NCI-H1417 (cell line): ENCODE measurements around the gene PCDH9.
A peak's percentile ranks its signal among the peaks of the same experiment; 100 is the strongest.

Experiments used
- DNase-seq, 3 experiments: peaks; one replicate each; lab custom pipeline; 2025; lab: John Stamatoyannopoulos, UW

PCDH9 gene

DNA sequence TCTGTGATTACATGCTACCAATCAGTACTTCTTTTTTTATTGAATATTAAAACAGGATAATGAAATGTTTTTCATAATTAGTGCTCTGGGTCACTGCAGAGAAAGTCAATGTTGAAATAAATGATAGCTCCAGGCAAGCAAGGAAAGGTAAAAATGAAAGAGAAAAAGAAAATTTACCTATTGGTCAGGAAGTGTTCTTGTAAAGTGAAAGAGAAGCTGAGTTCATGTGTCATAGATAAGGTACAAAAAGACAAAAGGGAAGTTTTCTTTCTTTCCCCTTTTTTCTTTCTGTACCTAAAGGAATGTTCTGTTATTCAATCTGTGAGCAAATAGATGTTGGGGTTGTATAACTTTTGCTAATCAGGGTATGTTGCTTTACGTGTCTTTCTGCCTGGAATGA lies 197.0 kb downstream of the PCDH9 start:
- no peak for DNase-seq

DNA sequence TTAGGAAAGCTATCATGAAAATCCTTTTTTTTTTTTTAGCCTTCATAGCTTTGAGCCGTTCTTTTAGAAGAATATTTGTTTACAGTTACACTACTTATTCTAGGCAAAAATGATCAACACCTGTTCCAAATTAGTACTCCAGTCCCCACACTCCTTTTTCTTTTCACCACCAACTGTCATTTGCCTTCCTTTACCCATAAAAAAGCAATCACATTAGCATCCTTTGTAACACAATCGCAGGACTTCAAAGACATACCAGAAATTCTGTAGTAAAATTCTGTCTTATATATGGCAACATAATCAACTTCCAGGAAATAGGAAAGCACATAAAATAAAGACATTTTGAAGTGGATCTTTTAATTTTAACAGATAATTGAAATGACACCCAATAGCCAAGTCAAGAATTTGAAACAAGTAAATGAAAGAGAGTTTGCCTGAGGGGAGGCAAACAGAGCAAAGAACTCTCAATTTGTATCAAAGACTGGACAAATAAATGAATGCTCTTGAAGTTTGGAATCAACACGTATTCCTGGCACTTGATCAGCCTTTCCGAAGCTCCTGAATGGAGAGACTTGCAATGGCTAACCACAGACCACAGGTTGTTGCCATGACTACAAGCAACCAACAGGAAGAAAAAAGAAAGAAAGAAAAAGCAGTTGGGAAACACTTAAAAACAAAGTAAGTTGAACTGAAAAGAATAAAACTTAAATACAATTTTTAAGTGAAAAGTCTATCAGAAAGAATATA lies 206.8 kb downstream of the PCDH9 start:
- peak; percentile 39 to 84 (median 41) for DNase-seq

DNA sequence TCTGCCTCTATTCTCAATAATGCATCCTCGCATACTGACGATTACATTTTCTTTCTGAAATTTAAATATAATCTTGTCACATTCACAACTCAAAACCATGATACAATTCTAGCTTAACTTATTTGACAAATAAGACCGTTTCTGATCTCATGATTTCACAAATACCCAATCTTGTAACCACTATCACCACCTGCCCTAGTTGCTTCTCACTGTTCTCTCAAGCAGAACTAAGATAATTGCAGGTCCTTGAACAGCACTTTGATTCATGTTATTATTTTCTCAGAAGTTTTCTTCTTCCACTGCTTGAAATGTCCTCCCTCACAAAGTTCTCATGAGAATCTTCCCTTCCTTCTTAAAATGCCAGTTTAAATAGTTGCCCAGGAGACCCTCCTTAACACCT lies 211.4 kb downstream of the PCDH9 start:
- no peak for DNase-seq

DNA sequence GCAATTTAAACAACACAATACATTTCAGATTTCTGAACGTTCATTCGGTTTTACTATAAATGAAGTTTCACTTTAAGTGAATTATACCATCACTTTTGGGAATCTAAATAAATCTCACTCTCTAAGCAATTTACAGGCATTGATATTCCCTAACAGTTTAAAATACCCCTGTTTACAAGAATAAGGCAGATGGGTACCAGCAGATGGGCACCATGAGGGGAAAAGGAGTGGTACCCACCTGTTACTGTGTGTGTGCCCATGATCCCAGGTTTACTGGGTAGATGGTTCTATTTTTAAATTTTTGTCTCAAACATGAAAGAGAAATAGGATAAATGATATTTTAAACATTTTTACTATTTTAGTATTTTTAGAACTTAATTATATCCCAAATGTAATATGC lies 212.9 kb downstream of the PCDH9 start:
- DNase-seq: no peak

DNA sequence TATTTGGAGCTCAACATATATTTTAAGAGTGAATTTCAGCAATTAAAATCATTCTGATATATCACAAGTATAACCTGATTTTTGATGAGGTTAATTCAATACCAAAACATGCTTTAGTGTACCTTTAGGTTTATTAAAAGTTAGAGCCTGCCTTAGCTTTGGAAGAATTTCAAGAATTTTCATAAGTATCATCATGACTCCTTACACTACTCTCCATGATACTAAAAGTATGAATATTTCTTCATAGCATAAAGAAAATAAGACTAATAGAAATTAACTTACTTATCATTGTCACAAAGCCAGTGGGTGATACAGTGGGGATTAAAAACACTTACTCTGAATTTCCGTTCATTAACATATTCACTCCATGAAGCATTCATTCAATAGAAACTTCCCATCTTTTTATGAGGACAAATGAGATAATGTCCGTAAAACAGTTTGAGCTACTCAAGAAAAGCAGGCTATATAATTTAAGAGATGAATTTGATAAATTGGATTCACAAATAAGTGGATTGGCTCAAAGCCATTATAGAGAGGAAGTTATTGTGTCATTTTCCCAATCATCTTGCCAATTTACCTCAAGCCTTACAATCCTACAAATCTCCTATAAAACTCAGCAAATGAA lies 214.0 kb downstream of the PCDH9 start:
- DNase-seq: no peak

DNA sequence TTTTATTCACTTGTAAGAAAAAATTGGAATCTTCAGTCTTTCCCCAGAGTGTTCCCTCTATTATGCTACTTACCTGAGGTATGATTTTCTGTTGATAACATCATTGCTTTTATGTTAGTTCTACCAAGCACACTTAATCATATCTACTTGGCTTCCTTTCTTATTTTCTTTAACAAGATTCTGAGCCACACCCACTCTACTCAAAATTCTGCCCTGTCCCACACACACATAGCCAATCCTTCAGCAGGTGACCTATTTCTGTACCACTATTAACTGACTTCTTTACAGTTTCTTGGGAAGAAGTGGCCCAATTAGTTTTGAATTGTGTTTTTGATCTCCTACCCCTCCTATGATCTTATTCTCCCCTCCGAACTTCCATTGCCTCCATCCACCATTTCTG lies 215.7 kb downstream of the PCDH9 start:
- no peak for DNase-seq

DNA sequence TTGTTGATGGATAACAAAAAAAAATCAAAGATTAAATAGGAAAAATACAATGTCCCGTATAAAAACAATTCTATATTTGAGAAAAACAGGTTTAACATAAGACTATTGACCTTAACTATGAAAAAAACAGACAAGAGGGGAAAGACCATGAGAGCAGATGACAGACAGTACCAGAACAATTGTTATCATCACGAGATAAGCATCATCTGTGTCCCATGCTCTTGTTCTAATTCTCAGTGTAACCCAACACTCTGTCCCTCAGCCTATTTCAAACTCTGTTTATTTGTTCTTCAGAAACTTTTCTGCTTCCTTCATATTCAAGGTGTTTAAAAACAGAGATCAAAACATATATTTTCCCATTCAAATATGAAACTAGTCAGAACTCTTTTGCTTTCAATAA lies 216.4 kb downstream of the PCDH9 start:
- DNase-seq: peak in 2 of 3 experiments; percentile 30 to 87

DNA sequence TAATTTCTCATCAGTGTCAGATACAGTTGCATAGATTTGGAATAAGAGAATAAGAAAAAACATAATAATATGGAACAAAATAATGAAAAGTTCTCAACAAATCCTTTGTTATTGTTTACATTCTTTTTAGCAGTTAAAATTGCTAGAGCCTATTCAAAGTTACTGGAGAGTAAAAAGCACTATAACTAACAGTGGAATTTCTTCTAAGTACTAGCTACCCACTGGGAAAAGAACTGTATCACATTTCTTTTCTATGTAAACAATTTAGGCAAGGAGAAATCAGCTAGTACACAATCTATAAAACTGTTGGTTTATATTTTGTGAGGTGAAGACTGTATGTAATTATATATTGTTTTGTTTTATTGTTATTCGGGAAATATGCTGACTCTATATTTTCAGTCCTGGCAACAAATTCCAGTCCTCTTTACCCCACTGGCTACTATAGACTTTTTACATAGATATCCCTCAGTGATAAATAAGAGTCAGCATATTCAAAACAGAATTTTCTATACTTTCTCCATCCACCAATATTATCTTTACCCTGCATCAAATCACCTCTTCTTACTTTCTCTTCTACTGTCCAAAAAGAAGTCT lies 222.0 kb downstream of the PCDH9 start:
- DNase-seq: no peak

DNA sequence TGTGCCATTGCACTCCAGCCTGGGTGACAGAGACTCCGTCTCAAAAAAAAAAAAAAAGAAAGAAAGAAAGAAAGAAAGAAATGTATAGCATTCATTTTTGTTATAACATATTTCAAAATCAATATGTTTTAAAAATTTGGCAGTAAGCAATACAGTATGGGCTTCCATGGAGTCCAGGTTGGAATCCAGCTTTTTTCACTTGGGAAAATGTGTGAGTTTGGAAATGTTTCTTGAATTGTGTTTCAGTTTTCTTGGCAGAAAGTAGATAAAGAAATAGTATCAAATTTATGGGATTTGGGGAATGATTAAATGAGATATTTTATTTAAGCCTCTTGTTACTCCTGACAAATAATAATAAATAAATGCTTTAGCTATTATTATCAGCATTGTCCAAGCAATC lies 225.6 kb downstream of the PCDH9 start:
- DNase-seq: no peak

DNA sequence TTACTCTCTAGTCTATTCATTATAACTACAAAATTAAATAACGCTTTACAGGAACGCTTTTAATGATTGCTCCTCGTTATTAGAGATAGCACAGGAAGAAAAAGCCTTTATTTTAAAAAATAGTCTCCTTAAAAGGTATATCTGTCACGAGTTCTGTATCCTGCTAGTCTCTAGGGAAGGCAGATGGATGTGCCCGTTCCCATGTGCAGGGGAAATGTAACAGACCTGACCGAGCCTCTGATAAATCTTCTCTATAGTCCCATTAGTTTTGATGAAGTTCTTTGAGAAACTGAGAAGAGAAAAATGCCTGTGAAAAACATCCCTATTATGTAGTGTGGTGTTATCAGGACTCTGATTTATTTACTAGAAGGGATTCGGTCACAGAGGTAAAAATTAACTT lies 226.4 kb downstream of the PCDH9 start:
- no peak for DNase-seq

DNA sequence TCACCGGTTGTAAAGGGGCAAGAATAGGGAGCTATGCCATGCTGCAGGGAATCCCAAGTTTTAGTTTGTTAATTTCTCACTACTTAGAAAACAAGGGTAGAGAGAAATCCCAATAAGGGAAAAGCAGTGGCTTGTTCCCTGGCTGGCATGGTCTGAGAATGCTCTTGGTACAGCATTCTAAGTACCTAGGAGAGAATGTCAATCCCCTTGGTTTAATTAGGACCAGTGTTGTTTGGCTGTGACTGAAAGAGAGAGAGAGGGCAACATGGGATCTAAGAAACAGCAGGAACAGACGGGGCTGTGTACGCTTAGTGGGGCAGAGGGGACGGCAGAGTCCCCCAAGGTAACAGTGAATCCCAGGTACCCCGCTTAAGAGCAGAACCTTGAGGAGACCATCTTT lies 228.8 kb downstream of the PCDH9 start:
- no peak for DNase-seq

DNA sequence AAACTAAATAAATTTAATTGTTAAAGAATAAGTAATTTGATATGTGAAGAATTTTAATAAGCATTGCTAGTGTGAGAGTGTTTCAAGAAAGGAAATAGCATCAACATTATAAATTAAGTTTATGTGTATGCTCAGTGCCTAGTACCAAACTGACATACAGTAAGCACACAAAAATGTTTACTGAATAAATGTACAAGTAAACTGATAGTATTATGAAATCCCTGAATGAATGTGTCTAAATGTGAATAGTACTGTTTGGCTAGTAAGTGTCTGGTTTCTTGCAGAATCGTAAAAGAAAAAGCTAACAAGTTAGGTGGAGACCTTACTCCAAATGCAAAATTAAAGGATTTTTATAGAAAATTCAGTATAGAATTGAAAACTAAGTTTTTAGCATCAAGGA lies 233.6 kb downstream of the PCDH9 start:
- DNase-seq: no peak

DNA sequence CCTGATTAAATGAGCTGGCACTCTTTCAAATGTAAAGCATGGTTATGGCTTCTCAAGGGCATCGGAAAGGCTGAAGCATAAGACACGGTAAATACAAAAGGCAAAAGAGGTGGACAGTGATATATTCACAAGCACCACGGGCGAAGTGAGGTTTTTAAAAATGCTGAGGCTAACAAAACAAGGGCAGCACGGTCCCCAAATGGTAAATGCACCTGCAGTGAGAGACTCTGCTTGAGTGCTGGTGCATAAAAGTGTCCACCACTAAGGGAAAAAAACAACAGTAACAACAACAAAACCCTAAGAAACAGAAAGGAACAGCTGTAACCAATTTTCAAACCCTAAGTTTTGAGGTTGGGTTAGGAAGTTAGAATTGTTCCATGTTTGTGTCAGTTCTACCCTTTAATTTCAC lies 234.9 kb downstream of the PCDH9 start:
- peak; percentile 16 to 74 (median 66) for DNase-seq

DNA sequence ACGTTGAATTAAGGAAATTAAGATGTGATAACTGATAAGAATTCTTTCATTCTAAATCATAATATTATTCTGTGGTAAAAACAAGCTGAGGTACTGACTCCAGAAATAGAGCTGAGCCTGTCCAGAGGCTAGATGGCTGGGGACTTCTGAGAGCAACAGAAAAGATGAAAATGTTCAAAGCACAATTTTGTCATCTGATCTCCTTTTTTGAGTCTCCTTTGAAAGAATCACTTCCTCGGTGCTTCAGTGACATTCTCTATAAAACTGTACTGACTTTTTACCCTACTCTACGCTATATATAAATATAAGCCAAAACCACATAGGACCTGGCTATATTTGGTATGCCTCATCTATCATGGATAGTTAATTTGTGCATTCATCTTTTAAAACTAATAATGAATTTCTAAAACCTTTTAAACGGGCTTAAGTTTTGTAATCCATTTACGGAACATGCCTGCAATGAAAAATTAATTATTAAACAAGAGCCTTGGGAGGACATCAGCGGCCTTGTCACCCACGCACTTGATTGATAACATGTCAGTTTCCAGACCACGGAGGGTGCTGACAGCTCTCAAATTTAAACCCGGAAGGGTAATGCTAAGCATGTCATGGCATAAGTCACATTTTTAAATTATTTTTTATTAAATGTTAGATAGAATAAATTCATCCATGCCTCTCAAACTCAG lies 235.5 kb downstream of the PCDH9 start:
- DNase-seq: no peak

DNA sequence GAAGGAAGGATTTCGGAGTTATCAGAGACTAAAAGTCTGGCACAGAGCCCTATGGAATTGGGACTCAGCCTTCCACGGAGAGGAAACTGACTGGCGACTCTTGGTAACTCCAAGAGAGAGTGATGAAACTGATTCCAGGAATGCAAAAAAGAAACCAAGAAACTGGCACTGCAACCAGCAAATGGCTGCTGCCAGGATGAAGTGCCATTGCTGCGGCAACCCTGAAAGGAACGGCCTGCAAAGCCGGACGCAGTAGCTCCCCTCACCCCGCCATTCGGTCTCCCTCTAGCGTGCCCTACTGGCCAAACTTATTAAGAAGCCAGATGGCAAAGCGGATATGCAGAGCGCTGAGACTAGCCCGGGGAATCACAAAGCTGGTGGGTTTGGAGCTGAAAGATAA lies 236.0 kb downstream of the PCDH9 start:
- peak in 1 of 3 experiments; percentile 41 for DNase-seq

DNA sequence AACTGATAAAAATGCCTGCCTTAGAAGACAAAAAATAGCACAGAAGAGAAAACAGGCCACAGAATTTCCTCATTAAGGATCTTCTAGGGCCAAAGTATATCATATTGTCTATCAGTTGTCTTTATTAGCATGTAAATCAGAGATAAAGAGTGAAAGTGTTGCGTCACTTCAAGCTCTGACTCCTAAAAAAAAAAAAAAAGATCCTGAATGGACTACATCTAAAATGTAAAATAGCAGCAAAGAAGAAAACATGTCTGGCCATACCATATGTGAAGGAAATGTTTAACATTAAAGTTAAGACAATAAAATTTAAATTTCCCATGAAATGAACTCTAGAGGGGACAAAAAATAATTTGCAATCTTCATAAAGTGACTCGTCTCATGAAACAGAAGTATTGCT lies 237.4 kb downstream of the PCDH9 start:
- DNase-seq: no peak

DNA sequence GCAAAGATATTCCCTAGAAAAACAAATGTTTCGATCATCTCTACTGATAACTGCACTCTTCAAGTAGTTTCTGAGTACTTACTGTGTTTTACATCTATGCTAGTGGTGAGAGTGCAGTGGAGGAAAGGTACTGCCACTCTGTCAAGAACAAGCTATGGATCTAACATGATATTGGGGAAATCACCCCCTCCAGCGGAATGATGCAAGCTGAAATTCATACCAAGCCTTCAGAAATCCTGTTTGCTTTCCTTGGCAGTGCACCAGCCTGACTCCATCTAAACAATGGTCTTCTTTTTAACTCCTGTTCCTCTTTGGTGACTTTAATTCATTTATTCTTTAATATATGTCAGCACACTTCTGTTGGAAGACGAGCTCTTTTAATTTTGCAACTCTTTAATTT lies 238.0 kb downstream of the PCDH9 start:
- DNase-seq: no peak

DNA sequence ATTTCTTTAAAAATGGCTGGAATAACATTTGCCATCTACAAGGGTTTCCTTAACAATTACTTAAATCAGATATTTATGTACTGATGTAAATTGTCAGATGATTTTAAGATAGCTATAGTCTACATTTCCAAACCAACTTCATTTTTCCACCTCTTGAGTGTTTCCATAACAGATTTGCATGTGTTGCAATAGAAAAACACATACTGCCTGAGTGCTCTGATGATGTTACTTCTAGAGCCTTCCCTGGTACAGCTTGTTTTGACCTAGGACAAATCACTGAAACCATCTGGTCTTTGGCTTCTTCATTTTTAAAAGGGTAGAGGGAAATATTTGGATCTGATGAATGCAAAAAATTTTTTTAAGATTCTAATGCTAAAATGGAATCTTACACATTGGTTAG lies 245.9 kb downstream of the PCDH9 start:
- DNase-seq: no peak

DNA sequence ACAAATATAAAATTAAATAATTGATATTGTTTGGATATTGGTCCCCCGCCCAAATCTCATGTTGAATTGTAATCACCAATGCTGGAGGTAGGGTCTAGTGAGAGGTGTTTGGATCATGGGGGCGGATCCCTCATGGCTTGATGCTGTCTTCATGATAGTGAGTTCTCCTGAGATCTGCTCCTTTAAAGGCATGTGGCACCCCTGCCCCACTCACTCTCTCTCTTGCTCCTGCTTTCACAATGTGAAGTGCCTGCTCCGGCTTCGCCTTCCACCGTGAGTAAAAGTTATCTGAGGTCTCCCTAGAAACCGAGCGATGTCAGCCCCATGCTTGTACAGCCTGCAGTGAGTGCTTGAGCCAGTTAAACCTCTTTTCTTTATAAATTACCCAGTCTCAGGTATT lies 248.2 kb downstream of the PCDH9 start:
- DNase-seq: no peak

DNA sequence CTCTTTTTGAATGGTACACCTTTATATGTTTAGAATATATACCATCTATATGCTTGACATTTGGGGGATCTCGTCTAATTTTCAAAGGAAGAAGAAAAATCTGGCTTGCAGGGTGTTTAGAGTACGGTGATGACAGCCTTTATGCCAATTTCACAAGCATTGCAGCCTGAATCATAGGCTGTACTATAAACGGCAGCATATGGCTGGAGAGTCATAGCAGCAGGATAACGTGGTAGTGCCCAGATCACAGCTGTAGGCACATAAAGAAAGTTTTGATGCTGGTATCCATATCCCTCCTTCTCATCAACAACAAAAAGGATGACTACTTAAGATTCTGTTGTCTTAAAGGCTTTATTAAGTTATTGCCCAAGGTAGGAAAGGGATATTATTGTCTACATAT lies 253.0 kb downstream of the PCDH9 start:
- DNase-seq: no peak

DNA sequence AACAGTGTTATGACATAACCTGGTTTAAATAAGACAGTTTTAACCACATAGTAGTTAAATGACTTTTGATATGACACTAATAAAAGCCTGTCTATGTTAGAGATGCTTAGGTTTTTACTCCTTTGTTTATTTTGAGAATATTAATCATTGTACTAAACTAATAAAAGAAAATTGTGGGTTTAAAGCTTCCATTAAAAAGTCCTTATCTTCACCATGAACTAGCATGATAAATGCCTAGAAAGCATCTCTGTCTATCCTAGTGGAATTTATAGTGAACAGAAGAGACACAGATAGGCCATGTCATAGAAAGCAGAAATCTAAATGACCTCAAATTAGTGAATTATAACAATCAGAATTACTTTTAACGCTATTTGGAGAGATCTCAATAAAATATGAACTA lies 255.2 kb downstream of the PCDH9 start:
- no peak for DNase-seq

DNA sequence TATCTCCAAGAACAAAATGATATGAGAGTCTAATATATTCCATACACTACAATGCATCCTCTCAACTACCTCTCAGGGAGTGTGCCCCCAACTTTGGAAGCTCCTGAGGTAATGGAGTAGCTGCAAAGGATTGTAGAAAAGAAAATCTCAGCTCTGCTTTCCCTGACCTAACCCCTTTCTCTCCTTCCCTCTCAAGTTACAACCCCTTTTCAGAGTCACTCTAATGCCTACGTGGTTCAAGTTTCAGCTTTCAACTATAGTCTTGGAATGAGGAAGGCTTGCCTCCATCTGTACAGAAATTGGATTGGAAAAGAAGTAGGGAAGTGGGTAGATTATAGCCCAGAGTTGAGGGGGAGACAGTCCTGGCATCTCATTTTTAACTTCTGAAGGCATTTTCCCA lies 256.0 kb downstream of the PCDH9 start:
- DNase-seq: no peak

DNA sequence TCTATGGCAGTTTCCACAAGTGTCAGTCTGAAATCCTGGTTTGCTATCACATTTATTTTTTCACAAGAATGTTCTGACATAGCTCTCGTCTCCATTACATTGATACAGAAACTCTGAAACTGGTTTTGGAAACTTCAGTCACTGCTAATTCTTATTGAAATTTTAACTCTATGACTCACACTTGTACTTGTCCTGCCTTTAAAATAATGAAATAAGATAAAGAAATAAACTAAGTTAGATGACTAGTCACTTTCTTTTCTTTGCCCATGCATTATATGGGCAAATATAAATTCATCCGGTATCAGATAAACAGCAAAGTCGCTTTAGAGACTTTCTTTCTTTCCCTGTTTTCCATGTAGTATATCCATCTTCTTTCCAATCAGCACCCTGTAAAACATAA lies 257.5 kb downstream of the PCDH9 start:
- no peak for DNase-seq
